OCI-LY7 (cell line): ENCODE results near the gene CCDC83. TPM values are rescaled to one million over a fixed set of nuclear protein-coding genes. Genes with fewer than 3 reads are reported as not detected.

Experiments used
- BruUV-seq: library from RNA; stranded (reverse); fragments of 400-500 nt; replicated peaks from 2 replicates; lab custom pipeline; 2021; lab: Mats Ljungman, UMichigan
- CTCF ChIA-PET: fragments of 300-600 bp; sonication (Branson Sonifier 250); formaldehyde crosslinking; loops from one replicate; lab custom pipeline; 2022; ENCODE audit warnings: antibody characterized with exemption; ENCODE audit not compliant: unreplicated experiment; lab: Charles Lee
- POLR2A ChIA-PET: fragments of 300-600 bp; sonication (Branson Sonifier 250); formaldehyde crosslinking; loops from one replicate; lab custom pipeline; 2022; ENCODE audit warnings: antibody characterized with exemption; lab: Charles Lee
- DNase-seq: peaks from one replicate; pipeline ENCODE4 v3.0.0-alpha.2; 2015; ENCODE audit warnings: low spot score
- H2AFZ ChIP-seq: fragments of 200-600 bp; sonication (generic), shearing (Covaris generic); 2 replicates; pipeline ENCODE4 v1.6.1; 2014; ENCODE audit warnings: mild to moderate bottlenecking, antibody characterized with exemption, low read length, moderate library complexity
- H3K27ac ChIP-seq: fragments of 200-600 bp; sonication (generic); 2 replicates; pipeline ENCODE4 v1.5.1; 2014; ENCODE audit warnings: mixed run types, low read depth, mild to moderate bottlenecking, moderate library complexity, low read length, inconsistent platforms; ENCODE audit not compliant: poor library complexity, severe bottlenecking
- H3K36me3 ChIP-seq: fragments of 200-600 bp; sonication (generic); 2 replicates; pipeline ENCODE4 v1.6.1; 2014; ENCODE audit warnings: mild to moderate bottlenecking, antibody characterized with exemption, low read length, moderate library complexity, mixed read lengths; ENCODE audit not compliant: insufficient read depth
- H3K4me1 ChIP-seq: fragments of 200-600 bp; sonication (generic); 2 replicates; pipeline ENCODE4 v1.5.1; 2014; ENCODE audit warnings: mild to moderate bottlenecking, low read length; ENCODE audit not compliant: insufficient read depth, poor library complexity, severe bottlenecking
- H3K4me2 ChIP-seq: fragments of 200-600 bp; sonication (generic); 2 replicates; pipeline ENCODE4 v1.6.1; 2014; ENCODE audit warnings: mild to moderate bottlenecking, low read length
- H3K4me3 ChIP-seq: fragments of 200-600 bp; sonication (generic); 2 replicates; pipeline ENCODE4 v1.5.1; 2014; ENCODE audit warnings: mild to moderate bottlenecking, low read depth, low read length; ENCODE audit not compliant: poor library complexity, severe bottlenecking
- H3K79me2 ChIP-seq: fragments of 200-600 bp; sonication (generic); 2 replicates; pipeline ENCODE4 v1.6.1; 2016; ENCODE audit warnings: low read depth, mild to moderate bottlenecking, low read length, moderate library complexity, mixed read lengths; ENCODE audit not compliant: insufficient read depth
- H3K9me2 ChIP-seq: fragments of 200-600 bp; sonication (generic); 2 replicates; pipeline ENCODE4 v1.6.1; 2016; ENCODE audit warnings: mild to moderate bottlenecking, low read length, mixed read lengths; ENCODE audit not compliant: insufficient read depth
- H3K9me3 ChIP-seq: fragments of 200-600 bp; sonication (generic); 2 replicates; pipeline ENCODE4 v1.6.1; 2014; ENCODE audit warnings: mild to moderate bottlenecking, mixed run types, low read length, mixed read lengths
- H4K20me1 ChIP-seq: fragments of 200-600 bp; sonication (generic); 2 replicates; pipeline ENCODE4 v1.6.1; 2014; ENCODE audit warnings: mild to moderate bottlenecking, antibody characterized with exemption, low read length, moderate library complexity, mixed read lengths; ENCODE audit not compliant: insufficient read depth
- EZH2phosphoT487 ChIP-seq: fragments of 200-600 bp; sonication (generic); IDR thresholded peaks from 2 replicates; pipeline ENCODE4 v1.6.1; 2018; ENCODE audit warnings: low read depth, borderline replicate concordance, mild to moderate bottlenecking, mixed run types, antibody characterized with exemption, low read length, moderate library complexity, mixed read lengths
- intact Hi-C: fragments of 100-400 bp; cut with micrococcal nuclease; formaldehyde crosslinking; loops from one replicate; pipeline ENCODE4 v1.10.0; 2022; ENCODE audit not compliant: unreplicated experiment
- total RNA-seq, 2 experiments: library from RNA; depleted of rRNA in 1 of 2; stranded (reverse); fragments of >200 nt in 1 of 2; shearing (Covaris generic) in 1 of 2; gene quantifications; 2 replicates each; pipeline ENCODE4 v1.2.3, GENCODE V29; 2014 to 2022
- TF ChIP-seq, protein P1 (sequence below): fragments of 200-600 bp; sonication (generic); conservative IDR thresholded peaks from 2 replicates; pipeline ENCODE4 v1.5.1; 2014; ENCODE audit warnings: mild to moderate bottlenecking, antibody characterized with exemption, low read length, moderate library complexity, mixed read lengths

CCDC83 gene
- total RNA-seq, 2 experiments from 2014 or later, result not detected

DNA sequence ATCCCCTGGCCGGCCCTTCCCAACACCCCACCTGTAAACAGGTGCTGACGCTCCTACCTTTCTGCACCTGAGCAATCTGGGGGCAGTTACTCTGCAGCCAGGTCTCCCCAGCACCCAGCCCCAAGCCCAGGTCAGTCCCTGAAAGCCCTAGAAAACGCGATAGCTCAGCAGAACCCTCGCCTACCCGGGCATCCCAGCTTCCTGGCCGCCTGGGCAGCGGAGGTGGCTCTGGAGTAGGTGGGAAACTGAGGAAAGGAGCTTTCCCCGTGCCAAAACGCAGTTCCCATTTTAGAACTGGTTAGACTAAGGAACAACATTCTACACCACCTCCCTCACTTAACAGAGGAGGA lies 44.7 kb upstream of the CCDC83 start:
- H2AFZ ChIP-seq, result peak overlapping the region; percentile 92
- no peaks in the 10 kb centered on the region for H3K36me3 ChIP-seq
- H3K4me3 ChIP-seq, result peak overlapping the region; percentile 62
- H3K9me2 ChIP-seq, result no peaks in the 10 kb centered on the region
- no peaks in the 10 kb centered on the region for H3K9me3 ChIP-seq
- intact Hi-C loops, result no loop called here
- no peak for DNase-seq
- TF ChIP-seq EZH2phosphoT487, result no peak
- TF ChIP-seq, protein P1, sequence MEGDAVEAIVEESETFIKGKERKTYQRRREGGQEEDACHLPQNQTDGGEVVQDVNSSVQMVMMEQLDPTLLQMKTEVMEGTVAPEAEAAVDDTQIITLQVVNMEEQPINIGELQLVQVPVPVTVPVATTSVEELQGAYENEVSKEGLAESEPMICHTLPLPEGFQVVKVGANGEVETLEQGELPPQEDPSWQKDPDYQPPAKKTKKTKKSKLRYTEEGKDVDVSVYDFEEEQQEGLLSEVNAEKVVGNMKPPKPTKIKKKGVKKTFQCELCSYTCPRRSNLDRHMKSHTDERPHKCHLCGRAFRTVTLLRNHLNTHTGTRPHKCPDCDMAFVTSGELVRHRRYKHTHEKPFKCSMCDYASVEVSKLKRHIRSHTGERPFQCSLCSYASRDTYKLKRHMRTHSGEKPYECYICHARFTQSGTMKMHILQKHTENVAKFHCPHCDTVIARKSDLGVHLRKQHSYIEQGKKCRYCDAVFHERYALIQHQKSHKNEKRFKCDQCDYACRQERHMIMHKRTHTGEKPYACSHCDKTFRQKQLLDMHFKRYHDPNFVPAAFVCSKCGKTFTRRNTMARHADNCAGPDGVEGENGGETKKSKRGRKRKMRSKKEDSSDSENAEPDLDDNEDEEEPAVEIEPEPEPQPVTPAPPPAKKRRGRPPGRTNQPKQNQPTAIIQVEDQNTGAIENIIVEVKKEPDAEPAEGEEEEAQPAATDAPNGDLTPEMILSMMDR, result no peak
- no peak overlapping the region for H3K27ac ChIP-seq
- CTCF ChIA-PET, result no interaction called here
- H3K4me1 ChIP-seq, result peaks cover 32% of the 10 kb centered on the region
- no peaks in the 10 kb centered on the region for H3K79me2 ChIP-seq
- TSS peak; percentile 46 for BruUV-seq
- POLR2A ChIA-PET, result interaction anchor here (0.5 kb wide), 1 partner anchor 448 kb away, joined by 4 read pairs; no protein-coding TSS in a partner anchor
- peak overlapping the region; percentile 63 for H3K4me2 ChIP-seq
- no peaks in the 10 kb centered on the region for H4K20me1 ChIP-seq

DNA sequence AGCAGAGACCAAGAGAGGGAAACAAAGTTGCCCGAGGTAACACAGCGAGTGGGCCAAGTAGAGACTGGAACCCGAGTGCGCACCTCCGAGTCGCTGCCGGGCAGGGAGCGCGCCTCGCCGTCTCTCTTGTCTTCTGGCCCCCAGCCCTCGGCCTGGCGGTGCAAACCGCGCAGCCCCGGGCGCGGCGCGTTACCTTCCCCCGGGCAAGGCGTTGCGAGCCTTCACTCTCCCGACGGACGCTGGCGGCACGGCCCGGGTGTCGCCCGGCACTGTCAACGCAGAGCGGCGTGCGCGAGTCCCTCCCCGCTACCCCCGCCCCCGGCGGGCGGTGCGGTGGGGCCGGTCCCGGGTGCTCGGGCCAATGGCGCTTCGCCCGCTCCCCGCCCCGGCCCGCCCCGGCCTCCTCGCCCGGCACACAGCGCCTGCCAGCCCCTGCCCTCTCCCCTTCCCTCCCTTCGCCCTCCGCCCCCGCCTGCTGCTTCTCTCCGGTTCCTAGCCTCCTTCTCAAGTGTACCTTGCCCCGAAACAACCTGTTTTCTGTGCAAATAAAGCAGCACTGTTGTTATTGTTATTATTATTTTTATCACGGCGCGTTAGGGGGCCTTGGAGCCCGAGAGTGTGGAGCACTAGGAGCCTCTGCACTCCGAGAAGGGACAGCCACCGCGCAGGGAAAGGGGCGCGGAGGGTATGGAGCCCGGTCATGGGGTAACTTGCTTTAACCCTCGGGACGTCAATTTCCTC lies 44.1 kb upstream of the CCDC83 start, which contains the start of gene SYTL2:
Gene SYTL2, minus strand, starts transcription at position 271 of the 741 bp plus-strand sequence. CDS start 53,416 bp downstream, outside the sequence.
- BruUV-seq, result no TSS peak
- TF ChIP-seq, protein P1, result no peak
- TF ChIP-seq EZH2phosphoT487, result no peak
- Histone ChIP-seq H4K20me1 (no peaks in the 10 kb centered on the region), H3K27ac (peak within 1 kb of the TSS; percentile 38), H3K4me3 (peak within 1 kb of the TSS; percentile 62), H3K79me2 (no peaks in the 10 kb centered on the region), H3K4me2 (peak within 1 kb of the TSS; percentile 63), H3K9me3 (no peaks in the 10 kb centered on the region), H3K9me2 (no peaks in the 10 kb centered on the region), H3K4me1 (peaks cover 32% of the 10 kb centered on the region), H2AFZ (peak within 1 kb of the TSS; percentile 92), H3K36me3 (no peaks in the 10 kb centered on the region)
- intact Hi-C loops, result no loop called here
- DNase-seq, result peak; percentile 60
- ChIA-PET POLR2A (interaction anchor here (0.5 kb wide), 1 partner anchor 448 kb away, joined by 4 read pairs; no protein-coding TSS in a partner anchor), CTCF (no interaction called here)

DNA sequence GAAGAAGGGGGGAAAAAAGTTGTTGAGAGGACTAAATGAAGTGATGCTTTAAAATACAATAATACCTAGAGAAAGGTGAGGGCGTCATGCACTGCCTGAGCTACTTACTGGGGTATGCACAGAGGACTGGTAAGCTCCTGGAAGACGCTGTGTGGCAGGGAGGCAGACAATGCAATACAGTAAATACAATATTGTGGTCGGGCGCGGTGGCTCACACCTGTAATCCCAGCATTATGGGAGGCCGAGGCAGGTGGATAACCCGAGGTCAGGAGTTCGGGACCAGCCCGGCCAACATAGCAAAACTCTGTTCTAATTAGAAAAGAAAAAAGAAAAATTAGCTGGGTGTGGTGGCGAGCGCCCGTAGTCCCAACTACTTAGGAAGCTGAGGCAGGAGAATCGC lies 43.6 kb upstream of the CCDC83 start:
- ChIA-PET CTCF (no interaction called here), POLR2A (no interaction called here)
- no peaks in the 10 kb centered on the region for H3K79me2 ChIP-seq
- H3K36me3 ChIP-seq, result no peaks in the 10 kb centered on the region
- H4K20me1 ChIP-seq, result no peaks in the 10 kb centered on the region
- DNase-seq, result no peak
- H3K9me3 ChIP-seq, result no peaks in the 10 kb centered on the region
- no peaks in the 10 kb centered on the region for H3K9me2 ChIP-seq
- H3K4me2 ChIP-seq, result peak overlapping the region; percentile 63
- H3K4me3 ChIP-seq, result peak overlapping the region; percentile 62
- no TSS peak for BruUV-seq
- intact Hi-C loops, result no loop called here
- peak overlapping the region; percentile 92; the same call in 1 of the 2 replicates for H2AFZ ChIP-seq
- peaks cover 32% of the 10 kb centered on the region for H3K4me1 ChIP-seq
- TF ChIP-seq, protein P1, result no peak
- no peak for TF ChIP-seq EZH2phosphoT487
- H3K27ac ChIP-seq, result no peak overlapping the region
